ENCODE data around the gene COX5A.

COX5A gene

GRCh38 chr15:74956648-74957475 lies 19.0 kb upstream of the COX5A start, which contains the start of gene RPP25:
TSS of gene RPP25 (minus strand) at chr15:74956772. CDS start at chr15:74956583, 189 bp downstream.
- Histone ChIP-seq H3K4me2 (ENCODE audit: low read length) (peak within 1 kb of the TSS; percentile 77), H3K9me2 (ENCODE audit: low read depth, low read length) (no peaks in the 10 kb centered on the region), H3K27me3 (ENCODE audit: insufficient read depth, low read length) (no peaks in the 10 kb centered on the region), H3K4me1 (ENCODE audit: insufficient read depth, low read length, severe bottlenecking) (peaks cover 39% of the 10 kb centered on the region), H3K9ac (ENCODE audit: low read length) (peak within 1 kb of the TSS; percentile 73), H2AFZ (ENCODE audit: low read length) (no peak within 1 kb of the TSS), H3K36me3 (ENCODE audit: insufficient read depth, low read length) (no peaks in the 10 kb centered on the region), H3K27ac (ENCODE audit: low read depth, low read length, poor library complexity, severe bottlenecking) (peak within 1 kb of the TSS; percentile 6), H4K20me1 (ENCODE audit: insufficient read depth, low read length) (no peaks in the 10 kb centered on the region), H3K79me2 (ENCODE audit: insufficient read depth, low read length) (peaks cover 4% of the 10 kb centered on the region; the same call in 1 of the 2 replicates), H3K4me3 (ENCODE audit: low read depth, low read length, poor library complexity, severe bottlenecking) (peak within 1 kb of the TSS; percentile 60), H3K9me3 (ENCODE audit: low read length) (no peaks in the 10 kb centered on the region), H3F3A (ENCODE audit: insufficient read depth, low read length) (no peaks in the 10 kb centered on the region)
- TF ChIP-seq CTCF (IDR thresholded peaks at IDR 0.05; ENCODE audit: low read length) (no peak), EZH2 (IDR thresholded peaks at IDR 0.05; ENCODE audit: borderline replicate concordance, low read length) (no peak)

DNA sequence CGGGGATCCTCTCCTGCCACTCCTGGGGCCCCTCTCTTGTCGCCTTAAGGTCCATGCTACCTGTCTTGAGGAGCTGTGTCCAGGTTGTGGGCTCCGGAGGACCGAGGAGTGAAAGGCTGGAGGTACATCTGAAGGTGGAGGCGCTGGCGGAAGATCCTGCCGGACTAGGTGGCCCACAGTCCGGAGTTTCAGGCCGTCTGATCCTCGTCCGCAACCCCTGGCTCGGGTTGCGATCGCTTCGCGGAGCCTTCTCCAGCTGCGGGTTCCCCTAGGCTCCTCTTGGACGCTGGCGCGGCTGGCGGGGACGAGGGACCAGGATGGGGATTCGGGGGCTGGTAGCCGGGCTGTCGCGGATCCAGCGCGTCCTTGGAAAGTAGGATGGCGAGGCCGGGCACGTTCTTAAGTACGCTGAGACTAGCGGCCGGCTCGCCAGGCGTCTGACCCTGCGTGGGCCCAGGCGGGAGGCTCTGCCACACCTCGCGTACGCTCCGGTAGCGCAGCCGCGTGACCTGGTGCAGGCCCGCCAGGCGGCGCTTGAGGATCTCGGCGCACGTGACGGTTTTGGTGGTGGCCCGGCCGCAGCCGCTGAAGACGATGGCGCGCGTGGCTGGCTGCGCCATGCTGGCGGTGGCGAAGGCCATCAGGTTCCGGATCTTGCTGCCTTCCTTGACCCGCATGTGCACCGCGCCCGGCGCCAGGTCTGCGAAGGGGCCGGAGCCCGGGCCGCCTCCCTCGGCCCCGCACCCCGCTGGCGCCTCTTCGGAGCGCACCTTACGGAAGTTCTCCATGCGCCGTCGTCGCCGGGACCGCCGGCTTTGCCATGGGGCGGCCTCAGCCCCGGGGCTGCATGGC lies 18.1 kb upstream of the COX5A start:
- no peak overlapping the region for H2AFZ ChIP-seq (ENCODE audit: low read length)
- TF ChIP-seq CTCF (IDR thresholded peaks at IDR 0.05; ENCODE audit: low read length) (peak; percentile 45), EZH2 (IDR thresholded peaks at IDR 0.05; ENCODE audit: borderline replicate concordance, low read length) (no peak)
- peaks cover 4% of the 10 kb centered on the region; the same call in 1 of the 2 replicates for H3K79me2 ChIP-seq (ENCODE audit: insufficient read depth, low read length)

DNA sequence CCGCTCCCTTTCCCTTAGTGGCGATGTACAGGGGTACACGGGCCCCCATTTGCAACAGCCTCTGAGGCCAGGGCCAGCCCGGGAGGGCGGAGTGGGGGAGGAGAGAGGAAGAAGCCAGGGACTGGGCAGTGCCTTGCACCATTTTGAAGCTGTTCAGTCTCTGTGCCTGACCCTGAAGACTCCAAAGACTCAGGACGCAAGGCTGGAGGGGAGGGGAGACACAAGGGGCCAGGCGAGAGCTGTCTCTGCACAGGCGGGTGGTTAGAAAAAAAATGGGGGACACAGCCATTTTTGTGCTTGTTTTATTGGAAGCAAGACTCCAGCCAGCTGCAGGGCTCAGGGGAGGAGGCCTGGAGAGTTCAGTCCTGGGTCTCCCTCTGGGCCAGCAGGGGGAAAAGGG lies 17.1 kb upstream of the COX5A start:
- no peaks in the 10 kb centered on the region for H3K9me2 ChIP-seq (ENCODE audit: low read depth, low read length)
- no peak for TF ChIP-seq EZH2 (IDR thresholded peaks at IDR 0.05; ENCODE audit: borderline replicate concordance, low read length)
- H3K4me2 ChIP-seq (ENCODE audit: low read length): peak overlapping the region; percentile 77
- H3K9me3 ChIP-seq (ENCODE audit: low read length): no peaks in the 10 kb centered on the region
- no peak overlapping the region for H2AFZ ChIP-seq (ENCODE audit: low read length)
- H3K79me2 ChIP-seq (ENCODE audit: insufficient read depth, low read length): peaks cover 4% of the 10 kb centered on the region; the same call in 1 of the 2 replicates
- H3K36me3 ChIP-seq (ENCODE audit: insufficient read depth, low read length): no peaks in the 10 kb centered on the region
- no peaks in the 10 kb centered on the region for H3F3A ChIP-seq (ENCODE audit: insufficient read depth, low read length)
- H4K20me1 ChIP-seq (ENCODE audit: insufficient read depth, low read length): no peaks in the 10 kb centered on the region
- no peaks in the 10 kb centered on the region for H3K27me3 ChIP-seq (ENCODE audit: insufficient read depth, low read length)
- peaks cover 39% of the 10 kb centered on the region for H3K4me1 ChIP-seq (ENCODE audit: insufficient read depth, low read length, severe bottlenecking)
- peak overlapping the region; percentile 60 for H3K4me3 ChIP-seq (ENCODE audit: low read depth, low read length, poor library complexity, severe bottlenecking)
- peak overlapping the region; percentile 6 for H3K27ac ChIP-seq (ENCODE audit: low read depth, low read length, poor library complexity, severe bottlenecking)
- peak overlapping the region; percentile 73; the same call in 1 of the 2 replicates for H3K9ac ChIP-seq (ENCODE audit: low read length)

More for the DNA sequence above, 18.1 kb upstream of the COX5A start:
- H3K9ac ChIP-seq (ENCODE audit: low read length): peak overlapping the region; percentile 73
- peak overlapping the region; percentile 77 for H3K4me2 ChIP-seq (ENCODE audit: low read length)
- no peaks in the 10 kb centered on the region for H4K20me1 ChIP-seq (ENCODE audit: insufficient read depth, low read length)
- peaks cover 39% of the 10 kb centered on the region for H3K4me1 ChIP-seq (ENCODE audit: insufficient read depth, low read length, severe bottlenecking)
- H3K9me3 ChIP-seq (ENCODE audit: low read length): no peaks in the 10 kb centered on the region
- no peaks in the 10 kb centered on the region for H3F3A ChIP-seq (ENCODE audit: insufficient read depth, low read length)
- no peaks in the 10 kb centered on the region for H3K36me3 ChIP-seq (ENCODE audit: insufficient read depth, low read length)
- no peaks in the 10 kb centered on the region for H3K9me2 ChIP-seq (ENCODE audit: low read depth, low read length)
- H3K4me3 ChIP-seq (ENCODE audit: low read depth, low read length, poor library complexity, severe bottlenecking): peak overlapping the region; percentile 60
- H3K27ac ChIP-seq (ENCODE audit: low read depth, low read length, poor library complexity, severe bottlenecking): peak overlapping the region; percentile 6
- H3K27me3 ChIP-seq (ENCODE audit: insufficient read depth, low read length): no peaks in the 10 kb centered on the region
